IMR-90 (cell line): ENCODE measurements around the gene NFIA. TPM values are rescaled to one million over a fixed set of nuclear protein-coding genes. Genes with fewer than 3 reads are reported as not detected.

Experiments used
- ATAC-seq: fragments of 200-7000 bp; cut with Tn5 transposase; 2 replicates; pipeline ENCODE4 v1.9.1; 2020; ENCODE audit warnings: low read depth, mild to moderate bottlenecking, moderate library complexity
- BruUV-seq: library from RNA; stranded (reverse); fragments of 400-500 nt; replicated peaks from 2 replicates; lab custom pipeline; 2021; lab: Mats Ljungman, UMichigan
- CTCF ChIA-PET: fragments of 300-600 bp; formaldehyde crosslinking; extraction: SDS; loops from one replicate; lab custom pipeline; 2021; ENCODE audit warnings: antibody characterized with exemption; lab: Yijun Ruan, JAX
- POLR2A ChIA-PET: fragments of 300-600 bp; sonication (Branson Sonifier 250); formaldehyde crosslinking; loops from one replicate; lab custom pipeline; 2022; ENCODE audit warnings: antibody characterized with exemption; ENCODE audit not compliant: unreplicated experiment; lab: Charles Lee
- DNase-seq: peaks from one replicate; pipeline ENCODE4 v3.0.0; 2013
- H2AFZ ChIP-seq: replicated peaks from 2 replicates; pipeline ENCODE3; 2013; ENCODE audit warnings: low read length, mild to moderate bottlenecking; ENCODE audit not compliant: poor library complexity
- H2AK5ac ChIP-seq: 2 replicates; pipeline ENCODE4 v1.6.1; 2013; ENCODE audit warnings: low read depth, low read length, inconsistent platforms
- H2AK9ac ChIP-seq: replicated peaks from 2 replicates; pipeline ENCODE3; 2013; ENCODE audit warnings: mild to moderate bottlenecking, low read depth, low read length, moderate library complexity; ENCODE audit not compliant: poor library complexity
- H2BK120ac ChIP-seq: 2 replicates; pipeline ENCODE4 v1.6.1; 2013; ENCODE audit warnings: low read depth, low read length, inconsistent platforms
- H2BK15ac ChIP-seq: 3 replicates; pipeline ENCODE4 v1.6.1; 2013; ENCODE audit warnings: low read depth, low read length, inconsistent platforms
- H2BK20ac ChIP-seq: 2 replicates; pipeline ENCODE4 v1.6.1; 2013; ENCODE audit warnings: low read depth, mild to moderate bottlenecking, inconsistent platforms, low read length, moderate library complexity
- H2BK5ac ChIP-seq: 2 replicates; pipeline ENCODE4 v1.6.1; 2013; ENCODE audit warnings: mild to moderate bottlenecking, low read depth, low read length, inconsistent platforms; ENCODE audit not compliant: poor library complexity, severe bottlenecking
- H3K14ac ChIP-seq: replicated peaks from 2 replicates; pipeline ENCODE4 v1.6.1; 2013; ENCODE audit warnings: low read depth, low read length, inconsistent platforms
- H3K18ac ChIP-seq: 2 replicates; pipeline ENCODE4 v1.6.1; 2013; ENCODE audit warnings: low read depth, low read length, control low read depth
- H3K23ac ChIP-seq: 2 replicates; pipeline ENCODE4 v1.6.1; 2013; ENCODE audit warnings: low read depth, low read length, inconsistent platforms
- H3K27ac ChIP-seq: 2 replicates; pipeline ENCODE4 v1.5.1; 2013; ENCODE audit warnings: mild to moderate bottlenecking, control low read depth, low read length; ENCODE audit not compliant: insufficient read depth
- H3K27me3 ChIP-seq: 2 replicates; pipeline ENCODE4 v1.6.1; 2013; ENCODE audit warnings: low read length; ENCODE audit not compliant: control insufficient read depth, insufficient read depth
- H3K36me3 ChIP-seq: 2 replicates; pipeline ENCODE4 v1.6.1; 2013; ENCODE audit warnings: low read length, mixed read lengths; ENCODE audit not compliant: control insufficient read depth, insufficient read depth
- H3K4ac ChIP-seq: 2 replicates; pipeline ENCODE4 v1.6.1; 2013; ENCODE audit warnings: low read depth, low read length, inconsistent platforms
- H3K4me1 ChIP-seq: 2 replicates; pipeline ENCODE4 v1.6.1; 2013; ENCODE audit warnings: low read length, mixed read lengths; ENCODE audit not compliant: control insufficient read depth, insufficient read depth
- H3K4me2 ChIP-seq: 2 replicates; pipeline ENCODE4 v1.6.1; 2013; ENCODE audit warnings: low read depth, mild to moderate bottlenecking, control low read depth, low read length, moderate library complexity
- H3K4me3 ChIP-seq: 2 replicates; pipeline ENCODE4 v1.5.1; 2013; ENCODE audit warnings: low read depth, mild to moderate bottlenecking, control low read depth, low read length, moderate library complexity; ENCODE audit not compliant: insufficient read depth
- H3K56ac ChIP-seq: 2 replicates; pipeline ENCODE4 v1.6.1; 2013; ENCODE audit warnings: low read length, inconsistent platforms; ENCODE audit not compliant: insufficient read depth; ENCODE audit errors: extremely low read depth
- H3K79me1 ChIP-seq, 2 experiments: 2 replicates each; pipeline ENCODE4 v1.6.1; 2013; ENCODE audit warnings: low read length in 2 of 2, inconsistent platforms in 1 of 2, low read depth in 1 of 2
- H3K9ac ChIP-seq: 2 replicates; pipeline ENCODE4 v1.6.1; 2013; ENCODE audit warnings: low read depth, low read length, control low read depth
- H3K9me1 ChIP-seq: 2 replicates; pipeline ENCODE4 v1.6.1; 2013; ENCODE audit warnings: low read length, inconsistent platforms; ENCODE audit not compliant: insufficient read depth
- H3K9me3 ChIP-seq: 2 replicates; pipeline ENCODE4 v1.6.1; 2013; ENCODE audit warnings: low read length; ENCODE audit not compliant: control insufficient read depth, insufficient read depth
- H4K20me1 ChIP-seq: 2 replicates; pipeline ENCODE4 v1.6.1; 2013; ENCODE audit warnings: low read length, inconsistent platforms; ENCODE audit not compliant: insufficient read depth
- H4K5ac ChIP-seq: 2 replicates; pipeline ENCODE4 v1.6.1; 2013; ENCODE audit warnings: mild to moderate bottlenecking, low read depth, low read length, control low read depth
- H4K8ac ChIP-seq, 2 experiments: 2 replicates each; pipeline ENCODE4 v1.6.1; 2013; ENCODE audit warnings: low read depth in 2 of 2, low read length in 2 of 2, control low read depth in 1 of 2, inconsistent platforms in 1 of 2
- H4K91ac ChIP-seq: 2 replicates; pipeline ENCODE4 v1.6.1; 2013; ENCODE audit warnings: low read depth, low read length, inconsistent platforms; ENCODE audit not compliant: insufficient read depth
- BHLHE40 ChIP-seq: fragments of 150-350 bp; IDR thresholded peaks from 2 replicates; pipeline ENCODE4 v1.6.1; 2016; ENCODE audit warnings: mild to moderate bottlenecking, low read depth, low read length
- CEBPB ChIP-seq: IDR thresholded peaks from 2 replicates; pipeline ENCODE4 v1.6.1; 2012; ENCODE audit warnings: low read depth, low read length, improper control_type of control experiment
- CHD1 ChIP-seq: IDR thresholded peaks from 2 replicates; pipeline ENCODE4 v1.6.1; 2012; ENCODE audit warnings: low read depth, low read length, improper control_type of control experiment
- MAFK ChIP-seq: IDR thresholded peaks from 2 replicates; pipeline ENCODE4 v1.6.1; 2012; ENCODE audit warnings: low read depth, low read length, improper control_type of control experiment
- MAZ ChIP-seq: IDR thresholded peaks from 2 replicates; pipeline ENCODE4 v1.6.1; 2012; ENCODE audit warnings: low read depth, mild to moderate bottlenecking, low read length, improper control_type of control experiment, moderate library complexity, borderline replicate concordance
- MXI1 ChIP-seq: IDR thresholded peaks from 2 replicates; pipeline ENCODE4 v1.6.1; 2012; ENCODE audit warnings: low read depth, mild to moderate bottlenecking, low read length, moderate library complexity, borderline replicate concordance
- NFE2L2 ChIP-seq: fragments of 150-350 bp; IDR thresholded peaks from 2 replicates; pipeline ENCODE4 v1.6.1; 2016; ENCODE audit warnings: low read depth, mild to moderate bottlenecking, low read length
- POLR2A ChIP-seq: IDR thresholded peaks from 2 replicates; pipeline ENCODE4 v1.6.1; 2012; ENCODE audit warnings: mild to moderate bottlenecking, low read depth, low read length
- RAD21 ChIP-seq: IDR thresholded peaks from 2 replicates; pipeline ENCODE4 v1.6.1; 2012; ENCODE audit warnings: low read length, improper control_type of control experiment
- RCOR1 ChIP-seq: IDR thresholded peaks from 2 replicates; pipeline ENCODE4 v1.6.1; 2012; ENCODE audit warnings: mild to moderate bottlenecking, low read length, improper control_type of control experiment; ENCODE audit not compliant: insufficient replicate concordance
- RFX5 ChIP-seq: IDR thresholded peaks from 2 replicates; pipeline ENCODE4 v1.8.0; 2012; ENCODE audit warnings: low read depth, mild to moderate bottlenecking, low read length, moderate library complexity
- SMC3 ChIP-seq: fragments of 150-350 bp; IDR thresholded peaks from 2 replicates; pipeline ENCODE4 v1.6.1; 2016; ENCODE audit warnings: low read depth, mild to moderate bottlenecking, antibody characterized with exemption, low read length, moderate library complexity
- USF2 ChIP-seq: fragments of 150-350 bp; IDR thresholded peaks from 2 replicates; pipeline ENCODE4 v1.6.1; 2017; ENCODE audit warnings: mild to moderate bottlenecking, antibody characterized with exemption, low read length, low read depth
- WGBS, 2 experiments: methylation state at CpG; one replicate each; pipeline versions ENCODE4 v1.1.5 to v1.1.7; 2013; ENCODE audit warnings: missing lambda C conversion rate in 2 of 2; ENCODE audit not compliant: insufficient read length in 1 of 2; ENCODE audit errors: extremely low coverage in 2 of 2; 5-methylcytosine and 5-hydroxymethylcytosine counted together
- dilution Hi-C: fragments of 300-500 bp; cut with HindIII; formaldehyde crosslinking; loops from one replicate; pipeline ENCODE4 v1.14.3; 2018; ENCODE audit warnings: low sequenced_read_pairs; ENCODE audit not compliant: unreplicated experiment
- in situ Hi-C: fragments of 300-500 bp; cut with MboI; formaldehyde crosslinking; loops from 3 replicates; pipeline ENCODE4 v1.14.3; 2019; ENCODE audit warnings: low sequenced_read_pairs, inconsistent platforms, mixed read lengths
- intact Hi-C: fragments of 100-400 bp; cut with micrococcal nuclease; formaldehyde crosslinking; loops from 2 replicates; pipeline ENCODE4 v1.10.0; 2022
- polyA plus RNA-seq, 3 experiments: library from polyadenylated mRNA; depleted of rRNA; stranded (reverse); fragments of >200 nt; gene quantifications; 2 replicates each; pipeline ENCODE4 v1.2.3, GENCODE V29; 2012; ENCODE audit warnings: low replicate concordance in 1 of 3
- total RNA-seq: library from RNA; depleted of rRNA; stranded (reverse); fragments of >200 nt; gene quantifications from 2 replicates; pipeline ENCODE4 v1.2.3, GENCODE V29; 2012
- TF ChIP-seq, protein P1 (sequence below): conservative IDR thresholded peaks from 2 replicates; pipeline ENCODE4 v1.5.1; 2012; ENCODE audit warnings: mild to moderate bottlenecking, low read depth, low read length, improper control_type of control experiment
- TF ChIP-seq, protein P2 (sequence below): fragments of 150-350 bp; IDR thresholded peaks from 2 replicates; pipeline ENCODE4 v1.6.1; 2016; ENCODE audit warnings: low read depth, mild to moderate bottlenecking, low read length, moderate library complexity, borderline replicate concordance

The NFIA gene
- total and polyA plus RNA-seq, 2 of the 4 experiments (the other 2 are of a cell fraction) = 1.6 to 2.2 TPM

- Histone ChIP-seq H4K20me1 (no peaks in the 10 kb centered on the region), H3K9me3 (no peaks in the 10 kb centered on the region), H4K5ac (no peak overlapping the region), H3K36me3 (no peaks in the 10 kb centered on the region), H2AK5ac (no peak overlapping the region), H3K4me3 (no peak overlapping the region), H3K9me1 (no peaks in the 10 kb centered on the region), H3K18ac (no peak overlapping the region), H3K56ac (no peak overlapping the region), H2BK120ac (no peak overlapping the region), H3K23ac (no peak overlapping the region), H3K4me1 (no peaks in the 10 kb centered on the region), H4K91ac (no peak overlapping the region), H3K79me1 (no peaks in the 10 kb centered on the region), H3K14ac (no peak overlapping the region), H3K27ac (no peak overlapping the region), H2BK15ac (no peak overlapping the region), H2BK5ac (no peak overlapping the region), H2AK9ac (no peak overlapping the region), H2AFZ (no peak overlapping the region), H3K27me3 (no peaks in the 10 kb centered on the region), H3K4ac (no peak overlapping the region), H2BK20ac (no peak overlapping the region), H4K8ac (no peak overlapping the region), H3K4me2 (no peak overlapping the region), H3K9ac (no peak overlapping the region)
- intact Hi-C loops = no loop called here
- no peak for DNase-seq
- 76% methylated on average over 3 of the region's 14 CpGs; no CpG with 5 or more reads in 1 of the 2 experiments for WGBS, 2 experiments
- POLR2A ChIA-PET = no interaction called here
- no TSS peak for BruUV-seq
- dilution Hi-C loops = no loop called here
- CTCF ChIA-PET = no interaction called here
- ATAC-seq = no peak
- in situ Hi-C loops = no loop called here
- TF ChIP-seq RAD21 (no peak), MXI1 (no peak), BHLHE40 (no peak), RCOR1 (no peak), POLR2A (no peak), USF2 (no peak), RFX5 (no peak), NFE2L2 (no peak), SMC3 (no peak), CHD1 (no peak), MAZ (no peak), MAFK (no peak), CEBPB (no peak)
- TF ChIP-seq, protein P1, sequence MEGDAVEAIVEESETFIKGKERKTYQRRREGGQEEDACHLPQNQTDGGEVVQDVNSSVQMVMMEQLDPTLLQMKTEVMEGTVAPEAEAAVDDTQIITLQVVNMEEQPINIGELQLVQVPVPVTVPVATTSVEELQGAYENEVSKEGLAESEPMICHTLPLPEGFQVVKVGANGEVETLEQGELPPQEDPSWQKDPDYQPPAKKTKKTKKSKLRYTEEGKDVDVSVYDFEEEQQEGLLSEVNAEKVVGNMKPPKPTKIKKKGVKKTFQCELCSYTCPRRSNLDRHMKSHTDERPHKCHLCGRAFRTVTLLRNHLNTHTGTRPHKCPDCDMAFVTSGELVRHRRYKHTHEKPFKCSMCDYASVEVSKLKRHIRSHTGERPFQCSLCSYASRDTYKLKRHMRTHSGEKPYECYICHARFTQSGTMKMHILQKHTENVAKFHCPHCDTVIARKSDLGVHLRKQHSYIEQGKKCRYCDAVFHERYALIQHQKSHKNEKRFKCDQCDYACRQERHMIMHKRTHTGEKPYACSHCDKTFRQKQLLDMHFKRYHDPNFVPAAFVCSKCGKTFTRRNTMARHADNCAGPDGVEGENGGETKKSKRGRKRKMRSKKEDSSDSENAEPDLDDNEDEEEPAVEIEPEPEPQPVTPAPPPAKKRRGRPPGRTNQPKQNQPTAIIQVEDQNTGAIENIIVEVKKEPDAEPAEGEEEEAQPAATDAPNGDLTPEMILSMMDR = no peak
- TF ChIP-seq, protein P2, sequence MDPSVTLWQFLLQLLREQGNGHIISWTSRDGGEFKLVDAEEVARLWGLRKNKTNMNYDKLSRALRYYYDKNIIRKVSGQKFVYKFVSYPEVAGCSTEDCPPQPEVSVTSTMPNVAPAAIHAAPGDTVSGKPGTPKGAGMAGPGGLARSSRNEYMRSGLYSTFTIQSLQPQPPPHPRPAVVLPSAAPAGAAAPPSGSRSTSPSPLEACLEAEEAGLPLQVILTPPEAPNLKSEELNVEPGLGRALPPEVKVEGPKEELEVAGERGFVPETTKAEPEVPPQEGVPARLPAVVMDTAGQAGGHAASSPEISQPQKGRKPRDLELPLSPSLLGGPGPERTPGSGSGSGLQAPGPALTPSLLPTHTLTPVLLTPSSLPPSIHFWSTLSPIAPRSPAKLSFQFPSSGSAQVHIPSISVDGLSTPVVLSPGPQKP = no peak
Measured at GRCh38 chr1:61420909-61421835, 338.8 kb downstream of the NFIA start.
